Mucosa of stomach (tissue), 1 donor: ENCODE data around the gene GABARAP.

ENCODE experiments used
- H3K27me3 ChIP-seq: one replicate; pipeline ENCODE4 v1.7.0; 2013; ENCODE audit warnings: mild to moderate bottlenecking, low read length; ENCODE audit not compliant: control insufficient read depth, insufficient read depth
- H3K36me3 ChIP-seq: one replicate; pipeline ENCODE4 v1.7.0; 2013; ENCODE audit warnings: low read length; ENCODE audit not compliant: control insufficient read depth, insufficient read depth
- H3K4me1 ChIP-seq: one replicate; pipeline ENCODE4 v1.7.0; 2013; ENCODE audit warnings: mild to moderate bottlenecking, low read length; ENCODE audit not compliant: control insufficient read depth, insufficient read depth
- H3K4me3 ChIP-seq: one replicate; pipeline ENCODE4 v1.7.0; 2013; ENCODE audit warnings: low read length
- H3K9ac ChIP-seq: one replicate; pipeline ENCODE4 v1.7.0; 2013; ENCODE audit warnings: mild to moderate bottlenecking, low read length, moderate library complexity
- H3K9me3 ChIP-seq: one replicate; pipeline ENCODE4 v1.7.0; 2013; ENCODE audit warnings: mild to moderate bottlenecking, low read length, moderate library complexity; ENCODE audit not compliant: control insufficient read depth
- donor health status: Pancreatic carcinoma.

The GABARAP gene

GRCh38 chr17:7280519-7281073, 38.3 kb upstream of the GABARAP start:
- peaks cover 21% of the 10 kb centered on the region for H3K4me1 ChIP-seq
- H3K4me3 ChIP-seq: peak overlapping the region; percentile 41
- H3K27me3 ChIP-seq: peaks cover 43% of the 10 kb centered on the region
- peak overlapping the region; percentile 40 for H3K9ac ChIP-seq
- no peaks in the 10 kb centered on the region for H3K36me3 ChIP-seq
- no peaks in the 10 kb centered on the region for H3K9me3 ChIP-seq

GRCh38 chr17:7279448-7279847, 37.2 kb upstream of the GABARAP start:
- H3K27me3 ChIP-seq: peaks cover 41% of the 10 kb centered on the region
- H3K4me3 ChIP-seq: no peak overlapping the region
- no peak overlapping the region for H3K9ac ChIP-seq
- no peaks in the 10 kb centered on the region for H3K9me3 ChIP-seq
- peaks cover 21% of the 10 kb centered on the region for H3K4me1 ChIP-seq
- no peaks in the 10 kb centered on the region for H3K36me3 ChIP-seq

- no peaks in the 10 kb centered on the region for H3K36me3 ChIP-seq
- H3K4me1 ChIP-seq: peaks cover 19% of the 10 kb centered on the region
- H3K9me3 ChIP-seq: no peaks in the 10 kb centered on the region
- no peak overlapping the region for H3K9ac ChIP-seq
- H3K4me3 ChIP-seq: no peak overlapping the region
- peaks cover 33% of the 10 kb centered on the region for H3K27me3 ChIP-seq
Observed at GRCh38 chr17:7266784-7267183, 24.5 kb upstream of the GABARAP start.

GRCh38 chr17:7263801-7264078, 21.5 kb upstream of the GABARAP start:
- Histone ChIP-seq H3K27me3 (peaks cover 42% of the 10 kb centered on the region), H3K4me1 (peaks cover 42% of the 10 kb centered on the region), H3K4me3 (no peak overlapping the region), H3K9ac (no peak overlapping the region), H3K36me3 (no peaks in the 10 kb centered on the region), H3K9me3 (no peaks in the 10 kb centered on the region)

DNA sequence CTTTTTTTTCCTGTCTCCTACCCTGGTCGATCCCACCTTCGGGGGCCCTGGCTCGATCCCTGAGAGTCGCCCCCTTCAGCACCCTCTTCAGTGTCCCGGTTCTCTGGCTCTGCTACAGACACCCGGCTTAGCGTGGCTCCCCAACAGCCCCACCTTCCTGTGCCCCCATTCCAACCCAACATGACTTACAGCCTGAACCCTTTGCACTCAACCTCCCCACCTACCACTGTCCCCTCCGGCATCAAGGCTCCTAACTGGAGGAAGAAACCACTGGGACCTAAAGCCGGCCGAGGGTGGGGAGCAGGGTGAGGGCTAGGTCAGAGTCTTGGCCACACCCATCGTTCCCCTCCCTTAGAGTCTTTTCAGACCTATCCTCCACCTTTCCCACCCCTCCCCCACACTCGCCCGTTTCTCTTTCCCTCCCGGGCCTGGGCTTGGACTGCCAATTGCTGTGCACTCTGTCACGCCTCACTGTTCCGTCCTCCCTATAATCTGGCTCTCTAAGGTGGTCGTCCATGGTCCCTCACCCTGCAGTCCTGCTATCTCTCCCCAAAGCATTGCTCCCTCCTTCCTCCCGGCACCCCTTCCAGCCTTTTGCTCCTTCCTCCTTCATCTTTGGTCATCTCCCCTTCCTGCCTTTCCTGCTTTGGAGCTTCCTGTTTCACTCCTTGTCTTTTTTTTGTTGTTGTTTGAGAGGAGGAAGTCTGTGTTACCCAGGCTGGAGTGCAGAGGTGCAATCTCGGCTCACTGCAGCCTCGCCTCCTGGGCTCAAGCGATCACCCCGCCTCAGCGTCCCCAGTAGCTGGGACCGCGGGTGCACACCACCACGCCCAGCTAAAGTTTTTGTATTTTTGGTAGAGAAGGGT, 20.9 kb upstream of the GABARAP start:
- Histone ChIP-seq H3K4me1 (peaks cover 45% of the 10 kb centered on the region), H3K9ac (peak overlapping the region; percentile 77), H3K27me3 (peaks cover 42% of the 10 kb centered on the region), H3K36me3 (no peaks in the 10 kb centered on the region), H3K9me3 (no peaks in the 10 kb centered on the region), H3K4me3 (peak overlapping the region; percentile 50)

DNA sequence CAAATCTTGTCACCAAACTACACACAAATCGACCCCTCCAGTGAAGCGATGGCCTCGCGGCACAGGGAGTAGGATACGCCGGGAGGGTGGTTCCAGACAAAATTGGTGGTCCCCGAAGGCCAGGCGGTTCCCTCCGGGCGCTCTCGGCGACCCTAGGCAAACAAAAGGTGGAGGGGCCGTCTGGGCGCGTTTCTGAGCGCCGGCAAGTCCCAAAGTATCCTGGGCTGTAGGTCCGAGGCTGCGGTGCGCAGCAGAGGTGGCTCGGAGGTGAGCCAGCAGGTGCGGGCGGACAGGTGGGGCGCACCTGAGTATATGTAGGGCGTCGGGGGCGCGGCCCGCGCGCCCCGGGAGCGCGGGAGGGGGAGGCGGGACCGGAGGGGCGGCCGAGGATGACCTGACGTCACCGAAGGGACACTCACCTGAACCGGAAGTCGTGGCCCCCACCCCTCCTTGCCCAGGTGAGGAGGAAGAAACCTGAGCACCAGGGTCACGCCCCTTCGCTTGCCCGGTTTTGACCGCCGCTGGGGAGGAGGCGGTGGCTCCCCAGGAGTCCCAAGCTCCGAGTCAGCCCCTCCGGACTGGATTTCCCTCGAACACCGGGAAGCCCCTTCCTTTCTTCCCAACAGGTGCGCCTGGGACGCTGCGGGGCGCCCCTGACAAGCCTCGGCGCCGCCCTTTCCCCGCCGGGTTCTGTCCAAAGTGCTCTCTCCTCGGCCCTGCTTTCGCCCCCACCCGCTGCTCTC, 20.1 kb upstream of the GABARAP start, which contains the start of gene CLDN7:
Gene CLDN7, minus strand, starts transcription at position 287 of the 743 bp plus-strand sequence. CDS start 435 bp downstream, outside the sequence.
- Histone ChIP-seq H3K9ac (peak within 1 kb of the TSS; percentile 77), H3K4me3 (peak within 1 kb of the TSS; percentile 50), H3K9me3 (no peaks in the 10 kb centered on the region), H3K4me1 (peaks cover 45% of the 10 kb centered on the region), H3K27me3 (peaks cover 42% of the 10 kb centered on the region), H3K36me3 (no peaks in the 10 kb centered on the region)

DNA sequence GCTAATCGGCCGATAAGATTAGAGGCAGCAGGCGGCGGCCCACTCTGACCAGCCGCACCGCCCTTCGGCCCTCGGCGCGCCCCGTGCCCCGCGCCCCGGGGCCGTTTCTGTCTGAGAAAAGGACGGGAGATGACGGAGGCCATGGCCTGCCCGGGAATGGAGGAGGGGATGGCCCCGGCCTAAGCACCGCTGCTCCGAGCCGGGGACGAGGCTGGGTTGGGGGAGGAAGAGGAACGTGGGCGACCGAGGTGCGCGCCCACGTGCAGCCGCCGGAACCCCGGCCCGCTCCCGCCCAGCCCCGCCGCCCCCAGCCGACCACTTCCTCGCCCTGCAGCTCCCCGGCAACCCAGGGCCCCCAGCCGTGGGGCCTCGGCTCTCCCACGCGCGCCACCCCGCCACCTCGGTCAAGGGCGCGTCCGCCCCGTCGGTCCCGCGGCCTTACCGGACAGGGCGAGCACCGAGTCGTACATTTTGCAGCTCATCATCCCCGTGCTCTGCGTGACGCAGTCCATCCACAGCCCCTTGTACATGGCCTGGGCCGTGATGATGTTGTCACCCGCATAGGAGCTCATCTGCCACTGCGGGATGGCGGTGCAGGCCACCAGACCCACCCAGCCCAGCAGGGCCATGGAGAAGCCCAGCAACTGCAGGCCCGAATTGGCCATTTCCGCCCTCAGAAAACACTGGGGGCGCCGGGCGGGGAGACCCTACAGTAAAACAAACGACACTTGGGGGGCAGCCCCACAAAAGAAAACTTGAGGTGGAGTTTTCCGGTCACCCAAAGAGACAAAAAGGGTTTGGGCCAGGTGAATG, 19.3 kb upstream of the GABARAP start:
- peak overlapping the region; percentile 77 for H3K9ac ChIP-seq
- peaks cover 42% of the 10 kb centered on the region for H3K27me3 ChIP-seq
- H3K36me3 ChIP-seq: no peaks in the 10 kb centered on the region
- H3K4me3 ChIP-seq: no peak overlapping the region
- no peaks in the 10 kb centered on the region for H3K9me3 ChIP-seq
- peaks cover 45% of the 10 kb centered on the region for H3K4me1 ChIP-seq

GRCh38 chr17:7260651-7261378, 18.6 kb upstream of the GABARAP start:
- Histone ChIP-seq H3K4me3 (no peak overlapping the region), H3K4me1 (peaks cover 45% of the 10 kb centered on the region), H3K36me3 (no peaks in the 10 kb centered on the region), H3K9me3 (no peaks in the 10 kb centered on the region), H3K9ac (peak overlapping the region; percentile 77), H3K27me3 (peaks cover 42% of the 10 kb centered on the region)

DNA sequence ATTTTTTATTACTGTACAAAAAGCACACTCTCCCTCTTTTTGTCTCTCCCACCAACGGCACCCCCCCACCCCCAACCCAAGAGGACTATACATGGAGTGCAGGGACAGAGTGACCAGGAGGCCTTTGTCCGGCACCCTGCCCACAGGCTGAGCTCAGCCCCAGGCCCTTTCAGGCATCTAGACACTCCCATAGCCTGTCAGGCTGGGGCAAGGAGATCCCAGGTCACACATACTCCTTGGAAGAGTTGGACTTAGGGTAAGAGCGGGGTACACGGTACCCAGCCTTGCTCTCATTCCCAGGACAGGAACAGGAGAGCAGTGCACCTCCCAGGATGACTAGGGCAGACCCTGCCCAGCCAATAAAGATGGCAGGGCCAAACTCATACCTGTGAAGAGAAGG, 17.9 kb upstream of the GABARAP start:
- Histone ChIP-seq H3K36me3 (no peaks in the 10 kb centered on the region), H3K9me3 (no peaks in the 10 kb centered on the region), H3K4me1 (peaks cover 45% of the 10 kb centered on the region), H3K27me3 (peaks cover 42% of the 10 kb centered on the region), H3K9ac (no peak overlapping the region), H3K4me3 (no peak overlapping the region)

DNA sequence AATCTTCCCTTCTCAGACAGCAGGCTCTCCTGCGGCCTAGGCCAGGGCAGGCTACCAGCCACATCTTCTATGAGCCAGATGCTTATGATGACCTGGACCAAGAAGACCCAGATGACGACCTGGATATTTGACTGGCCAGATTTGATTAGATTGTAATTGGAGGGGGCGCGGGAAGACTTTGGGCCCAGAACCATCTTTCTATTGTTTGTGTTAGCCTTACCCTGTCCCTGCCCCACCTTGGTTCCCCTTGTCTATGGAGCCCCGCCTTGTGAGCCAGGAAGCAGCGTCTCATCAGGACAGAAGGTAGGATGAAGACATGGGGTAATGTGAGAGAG, 17.3 kb upstream of the GABARAP start:
- no peaks in the 10 kb centered on the region for H3K36me3 ChIP-seq
- peaks cover 40% of the 10 kb centered on the region for H3K27me3 ChIP-seq
- H3K9me3 ChIP-seq: no peaks in the 10 kb centered on the region
- H3K4me3 ChIP-seq: no peak overlapping the region
- H3K9ac ChIP-seq: no peak overlapping the region
- H3K4me1 ChIP-seq: peaks cover 44% of the 10 kb centered on the region

DNA sequence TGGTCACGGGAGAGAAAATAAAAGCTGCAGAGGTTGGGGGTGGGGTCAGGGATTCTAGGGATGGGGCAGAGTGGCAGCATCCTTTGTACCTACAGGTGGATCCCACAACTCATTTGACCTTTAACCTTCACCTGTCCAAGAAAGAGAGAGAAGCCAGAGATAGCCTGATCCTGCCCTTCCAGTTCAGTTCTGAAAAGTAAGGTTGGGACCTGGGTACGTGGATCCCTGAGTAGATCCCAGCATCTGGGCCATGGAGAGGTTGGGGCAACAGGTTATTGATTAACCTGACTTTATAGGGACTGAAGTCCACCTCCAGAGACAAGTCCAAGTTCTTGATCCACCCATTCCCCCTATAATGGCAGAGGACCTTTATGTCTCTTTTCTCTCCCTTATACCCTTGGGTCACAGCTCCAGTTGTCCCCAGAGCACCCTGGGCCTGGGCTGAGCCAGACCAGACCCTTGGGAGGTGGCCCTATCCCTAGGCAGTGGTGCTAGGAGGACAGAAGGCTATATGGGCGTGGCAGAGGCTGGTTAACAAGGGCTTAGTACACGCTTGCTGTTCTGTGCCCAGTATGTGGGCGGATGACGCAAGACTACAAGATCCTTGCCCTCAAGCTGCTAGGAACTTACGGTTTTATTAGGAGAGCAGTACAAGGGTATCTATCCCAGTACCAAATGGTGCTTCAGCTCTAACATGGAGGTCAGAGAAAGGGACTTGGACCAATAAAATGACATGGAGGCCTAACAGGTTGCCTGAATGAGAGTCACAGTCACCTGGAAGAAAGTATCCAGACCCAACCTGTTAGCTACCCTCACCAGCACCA, 16.7 kb upstream of the GABARAP start:
- no peaks in the 10 kb centered on the region for H3K9me3 ChIP-seq
- peaks cover 40% of the 10 kb centered on the region for H3K4me1 ChIP-seq
- H3K9ac ChIP-seq: no peak overlapping the region
- no peak overlapping the region for H3K4me3 ChIP-seq
- peaks cover 35% of the 10 kb centered on the region for H3K27me3 ChIP-seq
- no peaks in the 10 kb centered on the region for H3K36me3 ChIP-seq
